DMS153 treated with DMSO at 0.1 percent for 48 hours (cell line): ENCODE data around the gene PXMP4.

Source experiments
- DNase-seq: peaks from one replicate; lab custom pipeline; 2025; ENCODE audit not compliant: unreplicated experiment; lab: John Stamatoyannopoulos, UW

PXMP4 gene

DNA sequence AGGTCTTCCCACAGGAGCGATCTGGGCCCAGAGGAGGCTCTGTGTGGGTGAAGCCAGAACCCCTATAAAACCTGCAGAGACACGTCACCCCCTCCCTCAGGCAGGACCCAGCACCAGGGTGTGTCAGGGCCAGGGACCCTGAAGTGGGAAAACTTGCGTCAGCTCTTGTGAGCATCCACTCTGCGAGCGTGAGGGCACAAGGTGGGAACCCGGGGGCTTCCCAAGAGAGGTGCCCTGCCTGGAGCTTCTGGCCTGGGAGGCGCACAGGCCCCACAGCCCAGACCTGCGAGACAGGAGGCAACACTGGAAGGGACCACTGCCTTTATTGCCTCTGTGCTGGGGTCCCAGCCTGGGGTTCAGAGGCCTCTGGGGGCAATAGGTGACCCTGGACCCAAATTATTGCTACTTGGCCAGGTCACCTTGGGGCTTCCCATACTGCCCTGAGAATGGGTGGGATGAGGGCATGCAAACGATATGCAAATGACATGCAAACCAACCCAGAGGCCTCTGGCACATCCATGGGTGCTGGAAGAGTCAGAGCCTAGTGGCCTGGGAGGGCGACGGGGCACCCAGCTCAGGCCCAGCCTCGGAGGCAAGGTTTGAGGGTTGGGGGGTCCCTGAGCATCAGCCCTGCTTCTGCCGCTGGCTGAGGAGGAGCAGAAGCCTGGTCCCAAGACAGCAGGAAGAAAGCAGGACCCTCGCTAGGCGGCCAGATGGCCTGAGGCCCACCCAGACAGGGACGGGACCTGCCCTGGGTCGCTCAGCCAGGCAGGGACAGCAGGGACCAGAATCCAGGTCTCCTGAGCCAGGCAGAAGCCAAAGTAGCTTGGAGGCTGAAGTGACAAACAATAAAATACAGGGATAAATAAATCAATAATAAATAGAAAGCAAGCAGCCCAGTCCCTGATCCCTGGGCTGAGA is 63.1 kb downstream of the PXMP4 start:
- DNase-seq = no peak

DNA sequence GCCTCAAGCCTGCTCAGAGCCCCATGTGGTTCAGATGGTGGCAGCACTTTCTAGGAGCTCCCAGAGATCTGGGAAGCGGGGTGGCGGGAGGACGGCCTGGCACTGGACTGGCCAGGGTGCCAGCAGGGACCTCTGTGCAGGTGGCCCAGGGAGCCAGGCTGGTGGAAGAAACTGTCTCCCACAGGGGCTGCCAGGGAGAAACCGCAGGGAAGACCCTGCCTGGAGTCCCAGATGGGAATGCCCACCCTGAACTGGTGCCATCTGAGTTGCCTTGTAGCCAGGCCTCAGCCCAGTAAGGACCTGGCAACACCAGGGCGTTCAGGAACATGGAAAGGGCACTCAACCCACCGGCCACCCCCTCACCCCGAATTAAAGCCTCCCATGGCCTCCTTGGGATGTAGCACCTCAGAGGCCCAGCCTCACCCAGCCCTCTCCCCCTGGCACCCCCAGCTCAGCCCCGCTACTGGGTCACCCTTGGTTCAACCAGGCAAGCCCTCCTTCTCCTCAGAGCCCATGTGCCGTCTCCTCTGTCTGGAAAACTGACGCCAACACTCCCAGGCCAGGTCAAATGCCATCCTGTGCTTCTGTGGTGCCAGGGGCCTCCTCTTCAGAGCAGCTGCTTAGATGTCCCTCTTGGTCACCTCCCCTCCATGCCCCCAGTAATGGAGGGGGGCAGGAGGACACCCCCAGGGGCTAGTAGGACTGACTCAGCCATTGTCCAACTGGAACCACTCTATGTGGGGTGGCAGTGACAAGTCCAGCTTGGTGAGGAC is 63.9 kb downstream of the PXMP4 start:
- no peak for DNase-seq

DNA sequence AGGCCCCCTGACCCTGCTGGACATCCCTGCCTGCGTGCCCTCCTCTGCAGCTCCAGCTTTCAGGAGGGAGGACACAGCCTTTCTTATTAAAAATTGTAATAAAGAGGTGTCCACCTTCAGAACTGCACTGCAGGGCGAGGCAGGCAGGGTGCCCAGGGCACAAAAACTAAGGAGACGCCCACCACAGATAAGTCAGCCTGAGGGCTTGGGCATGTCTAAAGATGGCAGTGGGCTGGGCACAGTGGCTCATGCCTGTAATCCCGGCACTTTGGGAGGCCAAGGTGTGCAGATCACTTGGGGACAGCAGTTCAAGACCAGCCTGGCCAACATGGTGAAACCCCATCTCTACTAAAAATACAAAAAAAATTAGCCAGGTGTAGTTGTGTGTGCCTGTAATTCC is 64.9 kb downstream of the PXMP4 start:
- DNase-seq = no peak

DNA sequence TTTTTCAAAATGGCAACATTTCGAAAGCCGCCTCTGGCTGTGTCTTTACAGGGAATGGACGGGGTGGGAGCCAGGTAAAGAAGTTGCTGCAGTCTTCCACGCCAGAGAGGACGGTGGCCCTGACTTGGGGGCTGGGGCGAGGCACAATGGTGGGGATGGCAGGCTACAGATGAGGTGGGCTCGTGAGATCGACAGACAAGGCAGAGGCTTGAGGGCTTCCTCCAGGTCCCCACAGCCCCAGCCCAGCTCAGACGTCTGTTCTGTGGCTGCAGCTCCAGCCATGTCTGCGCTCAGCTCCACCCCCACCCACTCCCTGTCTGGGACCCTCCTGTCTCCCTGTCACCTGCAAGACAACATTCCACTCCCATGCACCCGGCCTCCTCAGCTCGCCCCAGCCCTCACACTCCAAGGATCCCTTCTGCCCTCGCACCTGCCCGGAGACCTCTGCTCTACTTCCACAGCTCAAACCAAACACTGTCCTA is 65.4 kb downstream of the PXMP4 start:
- DNase-seq = peak; percentile 32

DNA sequence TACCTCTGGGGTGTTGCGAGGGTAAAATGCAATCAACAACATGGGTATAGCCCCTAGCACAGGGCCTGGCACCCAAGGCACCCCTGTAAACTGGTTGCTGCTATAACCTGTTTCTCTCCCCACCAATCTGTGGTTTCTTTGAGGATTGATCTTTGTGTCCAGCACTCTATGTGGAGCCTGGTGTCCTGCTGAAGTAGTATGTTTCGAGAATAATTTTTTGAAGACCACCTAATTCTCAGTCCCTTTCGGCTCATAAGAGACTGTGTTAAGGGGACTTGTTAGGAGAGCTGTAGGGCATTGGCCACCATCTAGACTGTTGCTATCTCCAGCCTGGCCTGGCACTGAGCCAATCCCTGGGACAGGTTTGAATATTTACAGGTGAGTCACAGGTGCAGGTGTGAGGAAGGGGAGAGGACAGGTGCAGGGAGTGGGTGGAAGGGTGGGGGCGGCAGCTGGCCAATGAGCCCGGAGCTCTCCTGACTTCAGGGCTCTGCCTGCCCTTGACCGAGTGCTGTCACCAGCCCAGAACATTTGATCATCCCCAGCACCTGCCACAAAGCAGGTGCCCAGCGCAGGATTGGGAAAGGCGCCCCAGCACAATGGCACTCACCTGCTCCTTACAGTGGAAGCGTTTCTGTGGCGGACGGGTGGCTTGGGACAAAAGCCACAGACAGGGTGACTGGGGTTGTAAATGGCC is 66.1 kb downstream of the PXMP4 start:
- peak; percentile 95 for DNase-seq

DNA sequence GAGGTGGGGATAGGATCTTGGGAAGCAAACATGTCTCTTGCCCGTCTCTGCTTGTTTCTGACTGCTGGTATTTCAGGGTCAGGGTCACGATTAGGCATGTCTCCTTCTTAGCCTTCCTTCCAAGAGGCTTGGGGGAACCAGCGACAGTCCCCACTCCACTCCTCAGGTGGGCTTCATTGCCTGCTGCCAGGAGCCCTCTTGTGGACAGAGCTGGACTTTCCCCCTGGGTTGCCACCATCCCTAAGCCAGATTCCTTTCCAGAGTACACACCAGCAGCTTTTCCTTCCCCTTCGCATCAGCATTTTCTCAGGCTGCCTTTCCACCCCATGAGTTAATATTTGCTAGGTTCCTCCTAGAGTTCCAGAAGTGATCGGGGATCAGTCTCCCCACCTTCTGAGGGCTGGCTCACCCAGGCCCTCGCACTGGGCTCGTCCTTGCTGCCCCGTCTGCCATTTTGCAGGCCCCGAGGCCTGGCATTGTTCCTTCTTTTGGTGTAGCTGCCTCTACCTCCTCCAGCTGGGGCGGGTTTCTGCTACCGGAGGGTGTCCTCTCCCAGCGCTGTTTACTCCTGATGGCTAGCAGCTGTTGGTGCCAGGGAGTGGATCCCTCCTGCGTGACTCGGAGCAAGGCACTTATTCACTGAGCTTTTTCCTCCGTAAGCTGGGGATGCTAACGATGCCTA is 66.8 kb downstream of the PXMP4 start:
- peak; percentile 61 for DNase-seq
